SK-N-SH (cell line): ENCODE results near the gene RTN3.
"Not testable (repeated sequence)": the region's sequence is repeated elsewhere in the genome, so short reads cannot be mapped to it uniquely, and the experiment has no call there.

Source experiments
- EZH2phosphoT487 ChIP-seq: fragments of 200-600 bp; sonication (generic); IDR thresholded peaks from 2 replicates; pipeline ENCODE4 v1.6.1; 2017; ENCODE audit warnings: low read depth, mixed run types, mild to moderate bottlenecking, antibody characterized with exemption, moderate library complexity, borderline replicate concordance
- YY1 ChIP-seq: IDR thresholded peaks from 2 replicates; pipeline ENCODE4 v1.4.0; 2012; ENCODE audit warnings: low read depth, mild to moderate bottlenecking

GRCh38 chr11:63771741-63772318 is 90.5 kb downstream of the RTN3 start:
- not testable (repeated sequence) for TF ChIP-seq YY1, EZH2phosphoT487
